BLaER1 (cell line): ENCODE results near the gene RANGAP1.

Source experiments
- H3K27ac ChIP-seq: shearing (Covaris generic); formaldehyde crosslinking; 2 replicates; pipeline ENCODE4 v1.8.1; 2022
- H3K27me3 ChIP-seq: shearing (Covaris generic); formaldehyde crosslinking; 2 replicates; pipeline ENCODE4 v1.8.1; 2022
- H3K36me3 ChIP-seq: shearing (Covaris generic); formaldehyde crosslinking; 2 replicates; pipeline ENCODE4 v1.8.1; 2022
- H3K4me1 ChIP-seq: shearing (Covaris generic); formaldehyde crosslinking; 2 replicates; pipeline ENCODE4 v1.8.1; 2022
- H3K4me2 ChIP-seq: shearing (Covaris generic); formaldehyde crosslinking; 2 replicates; pipeline ENCODE4 v1.8.1; 2022
- H3K4me3 ChIP-seq: shearing (Covaris generic); formaldehyde crosslinking; 2 replicates; pipeline ENCODE4 v1.8.1; 2022
- H3K9ac ChIP-seq: shearing (Covaris generic); formaldehyde crosslinking; 2 replicates; pipeline ENCODE4 v1.8.1; 2022
- H3K9me3 ChIP-seq: shearing (Covaris generic); formaldehyde crosslinking; 2 replicates; pipeline ENCODE4 v1.8.1; 2022
- H4K20me1 ChIP-seq: shearing (Covaris generic); formaldehyde crosslinking; 2 replicates; pipeline ENCODE4 v1.8.1; 2022
- Cebpa-rat ChIP-seq: shearing (Covaris generic); IDR thresholded peaks from 2 replicates; pipeline ENCODE4 v1.8.1; 2022

Gene RANGAP1

GRCh38 chr22:41204992-41205900 lies 80.7 kb downstream of the RANGAP1 start, which contains the start of gene L3MBTL2:
Gene L3MBTL2, plus strand, starts transcription at chr22:41205312. Its CDS starts 51 bp downstream, at chr22:41205363.
- peak within 1 kb of the TSS; percentile 84 for H3K27ac ChIP-seq
- H4K20me1 ChIP-seq: no peaks in the 10 kb centered on the region

GRCh38 chr22:41204066-41204465 lies 81.9 kb downstream of the RANGAP1 start:
- Histone ChIP-seq H3K9ac (no peak overlapping the region), H3K27ac (no peak overlapping the region), H4K20me1 (no peaks in the 10 kb centered on the region), H3K36me3 (no peaks in the 10 kb centered on the region), H3K27me3 (no peaks in the 10 kb centered on the region), H3K4me2 (no peak overlapping the region), H3K4me3 (no peak overlapping the region), H3K9me3 (no peaks in the 10 kb centered on the region), H3K4me1 (peaks cover 12% of the 10 kb centered on the region)
- TF ChIP-seq Cebpa-rat: no peak

More at GRCh38 chr22:41204992-41205900, 80.7 kb downstream of the RANGAP1 start, which contains the start of gene L3MBTL2:
- no peak for TF ChIP-seq Cebpa-rat
- Histone ChIP-seq H3K4me2 (peak within 1 kb of the TSS; percentile 89), H3K27me3 (no peaks in the 10 kb centered on the region), H3K9ac (peak within 1 kb of the TSS; percentile 84), H3K4me1 (peaks cover 12% of the 10 kb centered on the region), H3K4me3 (peak within 1 kb of the TSS; percentile 82), H3K36me3 (peaks cover 10% of the 10 kb centered on the region), H3K9me3 (no peaks in the 10 kb centered on the region)

- Histone ChIP-seq H3K9me3 (no peaks in the 10 kb centered on the region), H3K36me3 (no peaks in the 10 kb centered on the region), H3K27me3 (peaks cover 4% of the 10 kb centered on the region; the same call in 1 of the 2 replicates), H3K9ac (no peak overlapping the region), H3K4me2 (no peak overlapping the region), H4K20me1 (no peaks in the 10 kb centered on the region), H3K27ac (no peak overlapping the region), H3K4me1 (peaks cover 18% of the 10 kb centered on the region), H3K4me3 (no peak overlapping the region)
- no peak for TF ChIP-seq Cebpa-rat
These were observed 82.9 kb downstream of the RANGAP1 start for GRCh38 chr22:41203118-41203517.

- Histone ChIP-seq H3K27ac (no peak overlapping the region), H4K20me1 (no peaks in the 10 kb centered on the region), H3K4me1 (peaks cover 24% of the 10 kb centered on the region), H3K36me3 (no peaks in the 10 kb centered on the region), H3K9me3 (no peaks in the 10 kb centered on the region), H3K27me3 (peaks cover 9% of the 10 kb centered on the region; the same call in 1 of the 2 replicates), H3K4me2 (no peak overlapping the region), H3K9ac (no peak overlapping the region), H3K4me3 (no peak overlapping the region)
- TF ChIP-seq Cebpa-rat: no peak
These were observed 84.8 kb downstream of the RANGAP1 start for GRCh38 chr22:41201141-41201540.

- H3K36me3 ChIP-seq: no peaks in the 10 kb centered on the region
- peaks cover 15% of the 10 kb centered on the region for H3K4me1 ChIP-seq
- no peaks in the 10 kb centered on the region for H3K9me3 ChIP-seq
- no peak for TF ChIP-seq Cebpa-rat
- peaks cover 9% of the 10 kb centered on the region; the same call in 1 of the 2 replicates for H3K27me3 ChIP-seq
- H3K4me2 ChIP-seq: peak overlapping the region; percentile 99
- H3K9ac ChIP-seq: peak overlapping the region; percentile 61
- H3K4me3 ChIP-seq: peak overlapping the region; percentile 74
- no peak overlapping the region for H3K27ac ChIP-seq
- H4K20me1 ChIP-seq: no peaks in the 10 kb centered on the region
These were observed 87.9 kb downstream of the RANGAP1 start for GRCh38 chr22:41198027-41198580.

- peak overlapping the region; percentile 72 for H3K9ac ChIP-seq
- H4K20me1 ChIP-seq: no peaks in the 10 kb centered on the region
- TF ChIP-seq Cebpa-rat: no peak
- peaks cover 9% of the 10 kb centered on the region; the same call in 1 of the 2 replicates for H3K27me3 ChIP-seq
- peaks cover 15% of the 10 kb centered on the region for H3K4me1 ChIP-seq
- peak overlapping the region; percentile 74 for H3K4me3 ChIP-seq
- peak overlapping the region; percentile 99 for H3K4me2 ChIP-seq
- no peaks in the 10 kb centered on the region for H3K36me3 ChIP-seq
- no peaks in the 10 kb centered on the region for H3K9me3 ChIP-seq
- no peak overlapping the region for H3K27ac ChIP-seq
These were observed 88.7 kb downstream of the RANGAP1 start for GRCh38 chr22:41197038-41197972.
